ENCODE measurements around the gene SULF2.
"Not testable (repeated sequence)": the region's sequence is repeated elsewhere in the genome, so short reads cannot be mapped to it uniquely, and the experiment has no call there.

The SULF2 gene

DNA sequence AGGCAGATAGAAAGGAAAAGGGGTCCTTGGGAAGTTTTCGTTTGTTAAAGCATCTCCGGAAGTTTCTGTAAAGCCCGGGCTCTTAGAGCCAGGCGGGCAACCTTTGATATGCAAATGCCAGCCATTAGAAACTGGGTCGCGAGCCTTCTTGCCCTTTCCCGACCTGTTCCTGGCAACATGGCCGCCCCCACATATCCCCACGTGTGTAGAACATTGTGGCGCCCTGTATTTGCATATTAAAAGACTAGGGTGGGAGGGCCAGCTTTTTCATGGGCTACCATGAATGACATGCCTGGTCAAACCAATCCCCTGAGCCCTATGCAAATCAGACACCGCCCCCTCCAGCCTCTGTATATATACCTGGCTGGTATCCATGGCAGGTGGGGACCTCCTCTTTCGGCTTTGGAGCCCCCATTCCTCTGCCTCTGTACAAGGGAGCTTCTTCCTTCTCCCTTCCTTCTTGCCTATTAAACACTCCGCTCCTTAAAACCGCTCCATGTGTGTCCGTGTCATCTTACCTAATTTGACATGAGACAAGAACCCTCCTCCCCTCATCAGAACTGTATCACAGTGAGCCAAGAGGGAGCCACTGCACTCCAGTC is 19.0 kb upstream of the SULF2 start:
- not testable (repeated sequence) for DNase-seq

DNA sequence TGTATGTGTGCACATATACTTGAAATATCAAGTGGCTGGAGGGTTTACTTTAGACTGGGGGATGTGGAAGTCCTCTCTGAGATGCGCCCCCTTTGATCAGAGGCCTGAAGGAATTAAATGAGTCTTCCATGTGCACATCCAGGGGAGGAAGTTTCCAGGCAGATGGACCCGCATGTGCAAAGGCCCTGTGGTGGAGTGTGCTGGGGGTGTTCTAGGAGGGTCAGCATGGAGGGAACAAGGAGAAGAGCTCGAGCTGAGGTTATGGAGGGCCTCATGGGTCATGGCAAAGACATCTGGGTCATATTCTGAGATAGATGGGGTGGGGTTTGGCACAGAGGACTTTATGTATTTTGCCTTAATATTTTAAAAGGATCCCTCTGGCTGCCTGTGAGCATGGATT is 17.7 kb upstream of the SULF2 start:
- DNase-seq = no peak

DNA sequence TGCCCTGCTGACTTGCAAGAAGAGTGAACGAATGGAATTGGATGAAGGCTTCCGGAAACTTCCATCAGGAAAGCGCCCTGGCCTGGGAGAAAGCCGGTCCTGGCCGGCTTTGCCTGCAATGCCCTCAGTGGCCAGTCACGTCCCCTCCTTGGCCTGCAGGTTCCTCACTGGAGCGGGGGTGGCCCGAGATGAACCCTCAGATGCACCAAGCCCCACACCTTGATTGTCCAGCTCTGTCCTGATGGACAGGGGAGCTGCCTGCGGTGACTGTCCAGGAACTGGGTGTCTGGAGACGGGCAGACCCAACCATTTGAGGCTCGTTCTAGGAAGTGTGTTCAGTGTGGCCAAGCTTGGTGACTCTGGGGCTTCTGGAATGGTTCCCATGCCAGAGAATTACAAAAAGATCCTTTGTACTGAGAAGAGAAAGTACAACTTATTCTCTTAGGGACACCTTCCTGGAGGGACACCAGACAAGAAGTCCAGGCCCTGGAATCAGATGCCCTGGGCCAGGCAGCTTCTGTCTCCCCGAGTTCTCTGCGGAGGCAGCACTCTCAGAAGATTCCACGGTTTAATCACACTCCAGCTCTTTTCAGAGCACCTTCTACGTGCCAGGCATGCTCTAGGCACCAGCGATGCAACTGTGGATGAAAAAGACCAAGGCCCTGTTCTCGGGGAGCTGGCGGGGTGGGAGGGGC is 17.1 kb upstream of the SULF2 start:
- no peak for DNase-seq

DNA sequence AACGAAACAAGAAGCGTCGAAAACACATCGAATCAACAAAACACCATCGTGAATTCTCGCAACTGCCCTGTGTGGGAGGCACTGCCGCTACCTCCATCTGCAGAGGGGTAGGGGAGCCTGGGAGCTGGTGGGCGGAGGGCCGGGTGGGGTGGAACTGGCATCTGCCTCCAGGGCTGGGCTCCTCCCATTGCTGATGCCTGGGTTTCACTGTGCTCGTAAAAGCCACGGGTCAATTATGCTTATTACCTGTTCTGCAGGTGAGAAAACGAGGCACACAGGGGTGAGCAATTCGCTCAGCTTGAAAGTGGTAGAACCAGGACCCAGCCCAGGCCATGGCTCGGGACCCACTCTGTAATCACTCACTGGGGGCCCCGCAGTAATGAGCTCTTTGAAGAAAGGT is 16.5 kb upstream of the SULF2 start:
- DNase-seq = no peak

DNA sequence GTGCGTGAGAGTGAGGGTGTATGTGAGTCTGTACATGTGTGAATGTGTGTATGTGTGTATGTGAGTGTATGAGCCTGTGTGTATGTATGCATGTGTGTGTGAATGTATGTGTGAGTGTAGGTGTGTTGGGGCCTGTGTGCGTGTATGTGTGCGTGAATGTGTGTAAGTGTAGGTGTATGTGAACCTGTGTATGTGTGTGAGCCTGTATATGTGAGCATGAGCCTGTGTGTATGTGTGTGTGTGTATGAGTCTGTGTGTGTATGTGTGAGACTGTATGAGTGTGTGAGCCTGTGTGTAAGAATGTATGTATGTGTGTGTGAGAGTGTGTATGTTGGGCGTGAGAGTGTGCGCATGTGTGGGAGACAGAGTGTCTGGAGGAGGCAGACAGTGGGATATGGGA is 15.8 kb upstream of the SULF2 start:
- DNase-seq = no peak

DNA sequence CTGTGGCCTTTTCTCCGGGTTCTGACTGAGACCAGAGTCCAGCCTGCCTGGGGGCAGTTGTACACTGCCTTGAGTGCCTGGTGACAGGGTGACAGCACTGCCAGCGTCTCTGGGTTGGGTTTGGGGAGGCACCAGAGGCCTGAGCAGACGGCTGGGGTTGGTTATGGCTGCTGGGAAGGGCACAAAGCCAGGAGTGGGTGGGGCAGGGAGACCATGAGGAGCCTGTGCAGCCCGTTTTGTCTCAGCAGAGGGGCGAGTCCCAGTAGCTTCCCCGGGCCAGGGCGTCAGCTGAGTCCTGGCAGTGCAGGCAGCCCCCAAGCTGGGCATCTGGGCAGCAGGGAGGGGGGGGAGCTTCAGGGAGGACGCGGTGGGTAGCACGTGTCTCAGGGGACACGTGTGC is 15.3 kb upstream of the SULF2 start:
- no peak for DNase-seq

DNA sequence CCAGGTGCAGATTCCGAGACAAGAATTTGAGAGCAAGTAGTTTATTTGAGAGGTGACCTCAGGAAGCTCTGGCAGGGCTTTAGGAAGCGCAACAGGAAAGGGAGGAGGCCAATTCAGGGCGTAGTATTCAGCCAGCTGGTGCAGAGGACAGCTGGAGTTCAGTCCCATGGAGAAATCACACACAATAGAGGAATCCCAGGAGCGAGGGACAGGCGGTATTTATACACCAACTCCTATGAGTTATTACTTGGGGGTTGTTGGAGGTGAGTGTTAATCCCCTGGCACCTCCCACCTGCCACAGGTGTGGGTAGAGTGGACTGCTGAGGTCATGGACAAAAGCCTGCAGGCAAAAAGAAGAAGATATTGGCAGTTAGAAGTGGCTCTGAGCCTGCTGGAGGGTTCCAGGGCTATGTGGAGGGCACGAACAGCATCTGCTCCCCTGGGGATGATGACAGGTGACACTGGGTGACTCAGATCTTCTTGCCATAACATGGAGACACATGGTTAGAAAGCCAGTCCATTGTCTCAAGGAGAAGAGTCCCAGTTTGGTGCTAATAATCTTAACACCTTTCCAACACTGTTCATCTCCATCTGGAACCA is 13.9 kb upstream of the SULF2 start:
- DNase-seq = no peak

DNA sequence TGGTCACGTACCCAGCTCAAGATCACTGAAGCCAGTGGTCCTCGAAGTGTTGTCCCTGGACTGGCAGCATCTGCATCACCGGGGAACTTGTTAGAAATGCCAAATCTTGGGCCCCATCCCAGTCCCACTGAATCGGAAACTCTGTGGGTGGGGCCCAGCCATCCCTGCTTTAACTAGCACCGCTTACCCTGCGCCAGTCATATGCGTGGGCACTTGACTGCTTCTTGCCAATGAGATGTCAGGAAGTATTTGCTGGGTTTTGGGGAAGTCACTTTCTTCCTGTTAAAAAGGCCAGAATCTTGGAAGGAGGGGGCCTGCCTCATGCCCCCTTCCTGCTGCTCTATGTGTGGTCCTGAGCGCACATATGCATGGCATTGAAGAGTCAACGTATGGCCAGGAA is 11.7 kb upstream of the SULF2 start:
- no peak for DNase-seq

DNA sequence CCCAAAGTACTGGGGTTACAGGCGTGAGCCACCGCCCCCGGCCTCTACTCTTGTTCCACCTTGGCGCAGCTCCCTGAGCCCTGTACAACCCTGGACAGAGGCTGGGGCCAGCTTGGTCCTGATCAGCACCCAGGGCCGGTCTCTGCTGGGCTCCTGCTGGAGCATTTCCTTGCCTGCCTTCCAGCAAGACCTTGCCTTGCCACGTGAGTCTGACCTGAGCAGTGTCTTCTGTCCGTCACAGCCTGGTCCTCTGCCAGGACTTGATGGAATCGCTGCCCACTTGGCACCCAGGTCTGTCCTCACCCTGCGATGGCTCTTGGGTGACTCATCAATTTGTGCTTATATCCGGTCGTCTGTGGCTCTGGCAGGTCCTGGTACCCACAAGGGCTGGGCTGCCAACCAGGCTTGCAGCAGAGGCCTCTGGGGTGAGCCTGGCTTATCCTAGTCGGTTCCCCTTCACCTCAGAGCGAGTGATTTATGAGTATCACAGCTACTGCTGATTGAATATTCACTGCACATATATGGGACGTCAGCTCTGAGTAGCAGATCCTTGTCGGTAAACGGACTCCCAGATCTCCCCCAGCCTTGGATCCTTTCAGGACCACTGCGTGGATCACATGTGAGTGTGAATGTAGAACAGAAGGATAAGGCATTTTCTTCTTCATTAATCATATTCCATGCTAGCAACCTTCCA is 10.1 kb upstream of the SULF2 start:
- DNase-seq = no peak

DNA sequence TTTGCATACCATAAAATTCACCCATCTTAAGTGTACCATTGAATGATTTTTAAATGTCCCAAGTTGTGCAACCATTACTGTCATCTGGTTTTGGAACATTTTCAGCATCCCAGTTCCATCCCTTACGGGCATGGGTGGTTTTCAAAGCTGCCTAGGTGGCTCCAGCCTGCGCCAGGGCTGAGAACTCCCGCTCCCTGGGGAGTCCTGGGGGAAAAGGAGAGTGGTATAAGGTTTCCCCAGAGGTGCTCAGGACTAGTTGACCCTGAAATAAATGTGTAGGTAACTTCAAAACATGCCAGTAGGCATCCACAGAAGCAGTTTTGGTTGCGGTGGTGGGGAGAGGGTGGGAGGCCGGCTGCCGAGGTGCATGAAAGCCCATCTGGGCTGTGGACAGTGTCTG is 9.0 kb upstream of the SULF2 start:
- DNase-seq = not testable (repeated sequence)

DNA sequence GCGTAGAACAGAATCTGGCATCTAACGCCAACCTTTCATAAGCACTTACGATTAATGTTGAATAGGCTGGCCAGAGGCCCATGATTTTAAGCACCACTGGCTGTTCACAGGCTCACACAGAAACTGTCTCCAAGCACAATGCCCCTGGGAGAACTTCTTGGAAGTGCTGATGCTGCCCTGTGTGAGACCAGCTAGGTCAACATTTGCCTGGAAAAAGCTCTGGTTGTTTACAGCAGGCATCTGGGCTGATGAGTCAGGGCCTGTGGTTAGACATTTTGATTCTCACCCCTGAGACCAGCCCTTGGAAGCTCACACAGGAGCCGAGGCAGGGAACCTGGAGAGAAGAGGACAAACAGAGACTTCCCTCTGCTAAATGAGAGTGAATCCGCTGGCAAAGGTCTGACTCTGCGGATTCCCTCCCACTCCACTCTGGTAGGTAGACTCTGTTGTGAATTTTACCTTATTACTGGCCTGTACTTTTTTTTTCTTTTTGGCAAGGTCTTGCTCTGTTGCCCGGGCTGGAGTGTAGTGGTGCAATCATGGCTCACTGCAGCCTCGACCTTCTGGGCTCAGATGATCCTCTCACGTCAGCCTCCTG is 6.8 kb upstream of the SULF2 start:
- DNase-seq = peak; percentile 57

DNA sequence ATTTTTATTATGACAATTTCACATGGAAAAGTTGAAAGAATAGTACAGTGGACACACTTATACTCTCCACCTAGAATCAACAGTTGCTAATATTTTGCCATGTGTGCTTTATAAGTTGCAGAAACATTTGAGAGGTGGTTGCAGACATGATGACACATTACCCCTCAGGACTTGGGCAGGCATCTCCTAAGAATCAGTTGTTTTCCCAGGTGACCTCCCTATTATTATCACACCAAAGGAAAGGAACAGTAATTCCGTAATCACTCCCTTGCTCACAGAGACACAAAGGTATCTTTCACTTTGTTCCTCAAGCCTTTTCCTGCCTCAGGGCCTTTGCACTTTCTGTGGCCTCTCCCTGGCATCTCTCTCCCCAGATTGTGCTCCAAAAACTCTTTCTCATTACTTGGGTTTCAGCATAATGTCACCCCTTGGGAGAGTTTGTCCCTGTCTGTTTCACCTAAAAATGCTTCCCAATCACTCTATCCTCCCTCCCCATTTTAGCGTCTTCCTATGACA is 5.9 kb upstream of the SULF2 start:
- DNase-seq = no peak

DNA sequence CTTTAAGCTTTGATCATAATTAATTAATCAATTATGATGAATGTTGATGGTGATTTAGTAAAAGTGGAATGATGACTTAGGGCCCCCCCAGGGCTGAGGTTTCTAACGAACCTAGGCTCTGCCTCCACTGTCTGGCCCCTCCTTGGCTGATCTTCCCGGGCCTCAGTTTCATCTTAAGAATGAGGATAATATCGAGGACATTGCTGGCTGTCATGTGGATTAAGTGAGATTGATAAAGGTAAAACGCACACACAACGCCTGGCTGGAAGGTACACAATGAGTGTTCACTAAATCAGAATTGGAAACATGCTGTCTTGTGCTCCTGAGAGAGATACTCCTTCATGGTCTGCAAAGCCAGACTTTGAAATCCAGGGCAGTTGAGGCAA is 5.3 kb upstream of the SULF2 start:
- DNase-seq = no peak

DNA sequence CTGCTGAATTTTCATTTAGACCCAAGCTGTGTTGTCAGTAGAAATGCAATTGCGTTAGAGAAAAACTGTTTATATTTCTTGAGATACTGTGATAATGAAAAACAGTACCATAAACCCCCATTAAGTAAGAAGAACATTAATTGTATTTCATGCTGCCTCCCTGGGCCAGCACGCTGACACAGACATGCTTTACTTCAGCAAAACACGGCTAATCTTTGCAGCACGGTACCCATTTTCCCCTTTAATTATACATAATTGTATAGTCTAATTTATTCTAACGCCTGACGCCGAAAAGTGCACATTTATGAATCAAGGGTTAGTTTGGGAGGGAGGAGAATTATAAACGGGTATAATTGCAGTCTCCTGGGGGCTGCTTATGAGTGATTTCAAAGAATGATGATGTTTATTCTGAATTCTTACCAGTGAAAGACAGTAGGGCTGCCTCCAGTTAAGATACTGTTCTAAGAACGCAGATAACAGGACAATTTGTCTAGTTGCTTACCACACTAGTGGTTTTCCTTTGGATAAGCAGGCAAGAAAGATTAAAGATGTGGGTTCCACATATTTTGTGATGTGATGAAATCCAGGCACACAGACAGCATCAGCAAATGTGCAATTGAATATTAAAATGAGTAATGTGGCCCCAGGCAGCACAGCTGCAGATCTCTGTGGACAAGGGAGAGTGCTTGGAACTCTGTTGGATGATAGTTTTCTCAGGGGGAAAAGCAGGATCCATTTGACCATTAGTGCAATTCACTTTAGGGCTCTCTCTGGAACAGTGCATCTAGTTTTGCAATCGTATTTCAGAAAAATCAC is 4.7 kb upstream of the SULF2 start:
- DNase-seq = no peak

DNA sequence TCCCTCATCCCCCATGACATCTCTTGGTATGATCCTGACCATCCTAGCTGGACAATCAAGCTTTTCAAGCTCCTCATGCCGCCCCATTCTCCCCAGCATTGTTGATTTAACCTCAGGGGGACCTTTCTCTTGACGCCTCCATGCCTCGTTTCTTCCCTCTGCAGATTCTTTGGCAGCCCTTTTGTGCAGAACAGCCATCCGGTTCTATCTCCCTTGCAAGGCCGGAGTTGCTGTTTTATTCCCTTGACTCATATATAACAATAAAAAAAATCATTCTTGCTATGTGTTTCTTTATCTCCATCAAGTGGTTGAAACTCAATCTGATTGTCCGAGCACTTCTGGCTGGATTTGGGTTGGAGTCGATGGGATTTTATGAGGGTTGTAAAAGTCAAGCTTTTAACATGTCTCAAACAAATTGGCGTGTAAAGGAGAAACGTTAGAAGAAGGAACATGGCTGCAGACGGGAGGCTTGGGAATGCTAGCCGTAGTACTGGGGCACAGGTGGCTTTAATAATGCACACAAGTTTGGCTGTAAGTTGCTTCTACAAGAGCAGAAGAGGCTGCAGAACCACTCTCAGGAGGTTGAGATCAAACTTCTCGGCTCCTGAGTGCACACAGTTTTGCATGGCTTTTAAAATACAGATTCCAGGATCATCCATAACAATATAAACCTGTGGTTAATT is 3.9 kb upstream of the SULF2 start:
- no peak for DNase-seq

DNA sequence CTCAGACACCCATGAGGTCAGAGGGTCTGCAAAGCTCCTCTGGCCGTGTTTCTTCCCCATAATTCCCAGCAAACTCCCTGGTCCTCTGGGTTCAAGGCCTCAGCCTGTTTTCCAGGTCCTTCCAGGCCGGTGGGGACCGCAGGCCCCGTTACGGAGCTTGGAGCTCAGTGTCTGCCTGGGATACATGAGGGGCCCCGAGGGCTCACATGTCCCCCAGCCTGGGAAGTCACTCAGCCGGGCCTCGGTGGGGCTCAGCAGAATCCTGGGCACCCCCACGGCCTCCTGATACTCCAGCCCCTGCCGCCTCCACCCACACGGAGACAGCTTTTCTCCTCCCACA is 3.4 kb upstream of the SULF2 start:
- no peak for DNase-seq

DNA sequence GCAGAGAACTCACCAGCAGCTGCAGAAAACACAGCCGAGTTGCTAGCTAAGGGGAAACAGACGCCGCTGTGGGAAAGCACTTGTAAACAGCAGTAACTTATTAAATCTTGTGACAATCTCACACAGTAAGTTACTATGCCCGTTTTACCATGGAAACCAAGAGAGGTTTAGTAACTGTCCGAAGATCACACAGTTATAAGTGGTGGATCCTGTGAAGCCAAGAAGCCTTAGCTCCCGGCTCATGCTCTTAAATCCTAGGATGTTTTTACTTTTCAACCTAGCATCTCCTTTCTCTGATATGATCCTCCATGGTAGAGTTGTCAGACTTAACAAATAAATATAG is 1.5 kb upstream of the SULF2 start:
- no peak for DNase-seq

DNA sequence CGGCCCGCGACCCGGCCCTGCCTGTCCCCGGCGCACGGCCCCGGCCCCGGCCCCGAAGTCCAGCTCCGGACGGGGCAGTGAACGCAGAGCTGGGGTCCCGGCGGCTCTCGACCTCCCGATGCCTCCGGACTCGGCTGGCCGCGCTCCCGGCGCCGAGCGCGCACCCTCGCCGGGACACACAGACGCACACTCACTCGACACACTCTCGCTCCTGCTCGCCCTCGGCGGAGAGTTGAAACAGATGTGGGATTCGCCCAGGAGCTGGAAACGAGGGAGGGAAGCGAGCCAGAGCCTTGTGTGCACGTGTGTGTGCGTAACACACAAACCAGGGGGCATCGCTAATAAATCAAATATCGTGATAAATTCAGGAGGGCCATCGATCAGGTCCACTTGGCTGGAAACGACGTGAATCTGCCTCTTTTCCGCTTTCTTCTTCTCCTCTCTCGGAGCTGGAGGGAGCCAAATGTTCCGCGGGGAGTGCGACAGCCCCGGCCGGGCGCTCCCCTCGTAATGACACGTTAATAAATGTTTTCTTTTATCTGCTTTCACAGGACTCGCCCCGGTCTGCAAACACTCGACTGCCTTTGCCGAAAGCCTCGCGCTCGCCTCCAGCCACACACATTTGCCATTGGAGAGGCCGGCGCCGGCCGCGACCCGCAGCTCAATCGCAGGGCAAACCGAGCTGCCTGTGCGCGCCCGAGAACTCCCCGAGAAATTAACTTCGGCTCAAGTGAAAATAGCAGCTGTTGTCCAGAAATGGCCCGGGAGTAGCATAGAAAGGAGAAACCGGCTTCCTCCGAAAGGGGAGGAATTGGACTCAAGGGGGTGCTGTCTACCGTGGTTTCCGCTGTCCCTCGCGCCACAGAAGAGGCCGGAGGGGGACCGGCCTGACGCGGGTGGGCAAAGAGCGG is 828 bp upstream of the SULF2 start:
- DNase-seq = peak; percentile 46

DNA sequence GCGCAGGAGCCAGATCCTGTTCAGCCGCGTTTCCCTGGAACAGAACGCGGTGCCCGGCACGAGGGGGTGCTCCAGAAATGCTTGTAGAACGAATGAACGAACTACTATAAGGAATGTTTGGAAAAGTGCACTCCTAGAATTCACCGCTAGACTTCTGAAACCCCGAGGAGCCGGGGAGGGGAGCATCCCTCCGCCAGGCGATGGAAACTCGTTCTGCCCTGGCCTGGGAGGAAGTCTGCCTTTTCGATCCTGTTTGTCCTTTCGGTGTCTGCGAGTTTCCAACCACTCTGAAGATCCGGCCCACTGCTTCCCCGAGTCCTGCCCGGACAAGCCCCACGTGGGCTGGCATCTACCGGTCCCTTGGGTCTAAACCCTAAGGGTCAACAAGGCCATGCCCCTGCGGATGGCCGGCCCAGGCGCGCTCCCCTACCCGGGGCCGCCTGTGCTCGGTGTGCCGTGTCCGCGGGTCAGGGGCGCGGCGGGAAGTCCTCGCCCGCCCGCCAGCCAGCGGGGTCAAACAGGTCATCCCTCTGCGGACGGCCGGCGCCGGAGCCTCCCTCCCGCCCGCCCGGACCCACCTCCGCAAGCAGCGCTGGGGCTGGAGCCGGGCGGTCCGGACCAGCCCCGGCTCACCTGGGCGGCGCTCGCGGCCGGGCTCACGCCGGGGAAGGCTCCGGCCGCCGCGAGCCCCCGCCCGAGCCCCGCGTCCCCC is 526 bp downstream of the SULF2 start:
- no peak for DNase-seq

DNA sequence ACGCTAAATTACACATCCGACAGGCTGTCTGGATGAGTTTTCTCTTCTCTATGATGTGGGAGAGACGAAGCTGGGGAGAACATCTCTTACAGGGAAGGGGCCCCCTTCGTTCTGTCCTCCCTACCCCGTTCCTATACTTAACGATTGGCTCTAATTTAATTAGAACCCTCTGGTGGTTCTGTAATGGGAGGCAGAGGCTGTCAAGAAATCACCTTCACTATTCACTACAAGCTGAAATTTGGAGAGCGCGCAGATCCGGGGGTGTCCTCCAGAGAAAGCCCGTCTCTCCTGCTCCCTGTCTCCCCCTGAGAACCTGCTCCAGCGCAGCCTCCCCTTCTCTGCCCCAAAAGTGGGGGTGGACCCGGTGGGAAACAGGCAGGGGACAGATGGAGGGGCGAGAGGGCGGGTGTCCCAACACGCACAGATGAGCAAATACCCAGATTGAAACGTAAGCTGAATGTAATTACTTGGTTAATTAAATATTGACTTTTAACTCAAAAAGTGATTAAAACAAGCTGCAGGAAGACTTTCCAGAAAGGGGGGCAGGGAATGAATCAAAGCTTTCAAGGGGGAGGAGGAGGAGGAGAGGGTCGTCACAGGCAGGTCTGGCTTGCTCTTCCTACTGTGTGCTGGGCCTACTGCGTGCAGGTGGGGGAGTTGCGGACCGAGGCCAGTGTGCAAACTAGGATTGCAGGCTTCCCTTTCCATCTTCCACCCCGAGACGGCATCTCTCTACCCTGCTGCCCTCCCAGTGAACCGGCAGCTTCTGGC is 1.3 kb downstream of the SULF2 start:
- no peak for DNase-seq

Data from HCEC 1CT (cell line).